Activated CD8-positive, alpha-beta memory T cell treated with anti-CD3 and anti-CD28 coated beads for 36 hours (primary cell): ENCODE measurements around the gene MRC1. TPM values are rescaled to one million over a fixed set of nuclear protein-coding genes. Genes with fewer than 3 reads are reported as not detected.

ENCODE experiments used
- CTCF ChIA-PET: fragments of 350-600 bp; sonication (Branson Sonifier 250); formaldehyde crosslinking; loops from one replicate; lab custom pipeline; 2021; ENCODE audit warnings: antibody characterized with exemption; lab: Charles Lee
- POLR2A ChIA-PET: fragments of 350-600 bp; sonication (Branson Sonifier 250); formaldehyde crosslinking; loops from one replicate; lab custom pipeline; 2021; ENCODE audit warnings: antibody characterized with exemption; lab: Charles Lee
- total RNA-seq, 2 experiments: library from RNA; stranded (reverse); gene quantifications; one replicate each; pipeline ENCODE4 v1.2.3, GENCODE V29; 2021

The MRC1 gene
- under 1 TPM in 1 of 2 experiments, not detected in 1; 0.04 TPM for total RNA-seq

DNA sequence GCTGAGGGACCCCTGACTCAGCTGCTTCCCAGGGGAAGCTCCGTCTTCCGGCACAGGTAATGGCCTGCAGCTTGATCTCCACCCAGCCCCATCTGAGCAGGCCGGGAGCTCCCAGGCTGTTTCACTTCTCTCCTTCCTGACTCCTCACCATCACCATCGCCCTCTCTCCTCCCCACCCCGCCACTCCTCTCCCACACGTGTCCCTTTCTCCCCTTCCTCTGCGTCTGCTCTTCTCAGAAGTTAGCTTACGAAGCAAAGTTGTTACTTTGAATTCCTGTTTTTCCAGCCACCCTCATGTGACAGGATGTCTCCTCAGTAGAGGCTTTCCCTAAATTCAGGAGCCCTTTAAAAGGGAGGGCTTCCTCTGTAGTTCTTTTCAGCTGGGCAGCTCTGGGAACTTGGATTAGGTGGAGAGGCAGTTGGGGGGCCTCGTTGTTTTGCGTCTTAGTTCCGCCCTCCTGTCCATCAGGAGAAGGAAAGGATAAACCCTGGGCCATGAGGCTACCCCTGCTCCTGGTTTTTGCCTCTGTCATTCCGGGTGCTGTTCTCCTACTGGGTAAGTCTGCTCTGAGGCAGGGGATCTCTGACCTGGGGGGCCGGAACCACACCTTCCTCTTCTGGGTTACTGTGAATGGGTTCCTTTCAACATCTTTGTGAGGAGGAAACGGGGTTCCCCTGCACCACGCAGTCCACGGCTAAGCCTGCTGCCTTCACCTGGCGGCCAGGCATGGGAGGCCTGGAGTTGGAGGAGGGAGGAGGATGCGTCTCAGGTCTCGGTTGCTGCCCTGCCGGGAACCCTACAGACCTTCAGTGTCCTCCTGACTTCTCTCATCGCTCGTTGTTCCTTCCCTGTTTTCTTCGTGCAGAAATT, at the start of gene MRC1:
Gene MRC1, plus strand, starts transcription at position 378 of the 871 bp plus-strand sequence. Its CDS starts 118 bp downstream, at position 496.
- POLR2A ChIA-PET, result no interaction called here
- CTCF ChIA-PET, result no interaction called here

- ChIA-PET POLR2A (no interaction called here), CTCF (no interaction called here)
Observed at GRCh38 chr10:17764142-17764541, 45.0 kb upstream of the MRC1 start.

DNA sequence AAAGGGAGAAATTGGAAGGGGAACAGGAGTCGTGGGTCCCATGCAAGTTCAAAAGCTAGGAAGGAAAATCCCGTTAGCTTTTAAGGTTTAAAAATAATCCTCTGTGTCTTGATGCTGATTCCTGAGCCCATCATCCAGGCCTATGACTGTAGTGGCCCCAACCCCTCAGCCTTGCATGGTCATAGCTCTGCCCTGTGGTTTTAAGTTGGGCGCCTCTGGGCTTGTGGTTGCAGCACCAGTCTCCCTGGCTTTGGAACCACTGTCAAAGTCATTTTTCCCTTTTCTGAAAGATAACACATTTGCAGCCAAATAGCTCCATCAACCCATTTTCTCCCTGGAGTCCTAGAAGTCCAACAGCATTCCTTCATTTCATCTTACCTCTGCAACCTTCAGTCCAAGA, 43.5 kb upstream of the MRC1 start:
- ChIA-PET POLR2A (no interaction called here), CTCF (no interaction called here)

DNA sequence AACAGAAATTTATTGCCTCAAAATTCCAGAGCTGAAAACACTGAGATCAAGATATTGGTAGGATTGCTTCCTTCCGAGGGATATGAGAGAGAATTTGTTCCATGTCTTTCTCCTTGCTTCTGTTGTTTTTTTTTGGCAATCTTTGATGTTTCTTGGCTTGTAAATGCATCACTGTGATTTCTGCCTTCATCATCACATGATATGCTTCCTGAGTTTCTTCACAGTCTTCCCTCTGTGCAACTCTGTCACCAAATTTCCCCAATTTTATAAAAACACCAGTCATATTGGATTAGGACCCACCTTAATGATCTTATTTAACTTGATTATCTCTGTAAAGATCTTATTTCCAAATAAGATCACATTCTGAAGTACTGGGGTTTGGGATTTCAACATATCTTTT, 42.4 kb upstream of the MRC1 start:
- ChIA-PET CTCF (no interaction called here), POLR2A (no interaction called here)

DNA sequence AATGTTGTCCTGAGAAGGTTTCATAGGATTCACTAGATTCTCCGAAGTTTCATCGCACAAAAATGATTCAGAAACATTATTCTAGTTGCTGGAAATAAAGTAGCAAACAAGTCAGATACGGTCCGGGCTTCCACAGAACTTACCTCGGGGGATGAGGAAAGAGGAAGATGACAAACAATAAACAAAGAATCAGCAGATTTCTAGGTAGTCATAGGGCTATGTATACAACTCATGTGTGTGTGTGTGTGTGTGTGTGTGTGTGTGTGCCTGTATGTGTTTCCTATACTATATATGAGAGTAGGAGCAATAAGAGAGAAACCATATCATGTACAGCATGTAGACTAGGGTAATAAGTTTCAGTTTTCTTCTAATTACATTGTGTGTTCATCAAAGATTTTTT, 40.7 kb upstream of the MRC1 start:
- POLR2A ChIA-PET, result no interaction called here

GRCh38 chr10:17768957-17769356, 40.2 kb upstream of the MRC1 start:
- ChIA-PET POLR2A (no interaction called here), CTCF (no interaction called here)

More for the DNA sequence above, 40.7 kb upstream of the MRC1 start:
- CTCF ChIA-PET, result no interaction called here

- ChIA-PET POLR2A (no interaction called here), CTCF (no interaction called here)
Observed at GRCh38 chr10:17771017-17771416, 38.1 kb upstream of the MRC1 start.

- POLR2A ChIA-PET, result no interaction called here
- CTCF ChIA-PET, result no interaction called here
Observed at GRCh38 chr10:17779784-17780183, 29.4 kb upstream of the MRC1 start.

- CTCF ChIA-PET, result no interaction called here
- POLR2A ChIA-PET, result no interaction called here
Observed at GRCh38 chr10:17780727-17781126, 28.4 kb upstream of the MRC1 start.

DNA sequence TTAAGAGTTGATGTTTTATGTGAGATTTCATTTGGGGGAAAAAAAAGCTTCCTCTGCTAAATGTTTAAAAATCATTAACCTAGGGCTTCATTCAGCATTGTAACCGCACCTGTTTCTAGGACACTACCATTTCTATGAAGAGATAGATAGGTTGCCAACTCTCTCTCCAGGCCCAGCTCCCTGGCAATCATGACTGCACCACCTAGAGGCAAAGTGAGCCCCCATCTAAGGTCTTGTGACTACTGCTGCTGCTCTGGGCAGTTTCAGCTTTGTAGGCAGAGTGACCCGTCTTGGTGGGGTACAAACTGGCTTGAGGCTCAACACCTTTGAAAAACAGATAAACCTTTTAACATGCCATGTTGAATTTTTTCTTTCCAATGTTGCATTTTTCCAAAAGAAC, 27.3 kb upstream of the MRC1 start:
- CTCF ChIA-PET, result interaction anchor here (0.7 kb wide), 1 partner anchor 86 kb away, joined by 3 read pairs; no protein-coding TSS in a partner anchor
- POLR2A ChIA-PET, result no interaction called here

DNA sequence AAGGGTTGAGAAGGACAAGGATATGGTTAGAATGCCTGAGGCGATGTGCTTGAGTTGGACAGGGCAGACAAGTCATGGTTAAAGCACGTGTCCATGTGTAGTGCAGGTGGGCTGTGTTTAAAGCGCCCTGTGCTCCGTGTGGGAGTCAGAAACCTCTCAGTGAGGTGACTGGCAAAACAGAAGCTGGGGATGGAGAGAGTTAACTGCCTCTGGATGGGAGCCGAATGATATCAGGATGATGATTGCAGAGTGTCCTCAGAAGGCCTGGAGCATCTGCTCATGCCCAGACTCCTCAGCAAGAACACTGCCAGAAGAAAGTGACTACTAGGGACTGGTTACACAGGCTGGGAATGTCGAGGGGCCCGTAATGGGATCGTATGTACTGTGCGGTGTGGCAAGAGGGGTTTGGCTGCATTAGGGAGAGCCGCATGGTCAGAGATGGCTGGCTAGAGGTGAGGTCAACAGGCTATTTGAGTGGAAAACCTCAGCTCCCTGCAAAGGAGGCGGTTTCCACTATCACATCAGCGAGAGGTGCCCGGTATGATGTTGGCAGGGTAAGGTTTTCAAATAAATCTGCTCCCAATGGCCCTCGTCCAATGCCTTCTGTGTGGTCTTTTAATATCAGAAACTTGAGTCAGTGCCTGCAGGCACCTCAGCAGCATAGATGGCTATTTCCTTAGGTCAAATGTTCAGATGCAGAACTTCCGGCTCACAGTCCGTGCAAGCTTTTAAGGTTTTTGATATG, 26.1 kb upstream of the MRC1 start:
- CTCF ChIA-PET, result no interaction called here
- POLR2A ChIA-PET, result no interaction called here

DNA sequence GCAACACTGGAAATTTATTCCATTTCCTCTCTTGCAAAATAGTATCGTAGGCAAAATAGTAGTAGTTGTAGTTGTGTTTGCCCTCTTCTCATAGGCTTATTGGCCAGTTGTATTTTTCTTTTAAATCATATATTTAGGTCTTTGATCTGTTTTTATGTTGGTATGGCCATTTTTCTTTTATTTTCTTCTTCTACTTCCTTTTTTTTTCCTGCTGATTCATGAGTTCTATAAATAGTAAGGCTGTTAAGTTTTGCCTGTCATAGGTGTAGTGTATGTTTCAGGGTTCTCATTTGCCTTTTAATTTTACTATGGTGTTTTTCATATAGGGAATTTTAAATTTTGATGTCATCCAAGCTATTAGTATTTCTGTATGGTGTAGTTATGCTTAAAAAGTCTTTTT, 25.4 kb upstream of the MRC1 start:
- CTCF ChIA-PET, result no interaction called here
- POLR2A ChIA-PET, result no interaction called here

DNA sequence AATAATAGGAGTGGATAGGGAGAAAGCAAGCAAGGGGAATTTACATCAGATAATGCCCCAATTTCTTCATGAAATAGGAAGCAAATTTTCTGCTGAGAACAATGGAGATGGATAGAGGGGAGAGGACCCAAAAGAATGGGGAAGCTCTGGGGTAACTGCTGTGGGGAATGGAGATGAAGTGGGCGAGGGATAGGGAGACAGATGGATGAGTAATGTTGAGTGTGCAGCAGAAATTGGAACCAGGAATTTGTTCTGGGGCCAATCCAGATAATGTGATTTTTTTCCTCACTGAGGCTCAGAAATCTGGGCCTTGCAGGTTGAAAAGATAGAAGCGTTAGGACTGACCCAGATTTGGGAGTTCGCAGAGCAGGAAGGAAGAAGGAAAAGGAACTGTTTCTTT, 24.5 kb upstream of the MRC1 start:
- CTCF ChIA-PET, result no interaction called here
- POLR2A ChIA-PET, result no interaction called here

GRCh38 chr10:17785276-17785930, 23.7 kb upstream of the MRC1 start:
- ChIA-PET POLR2A (no interaction called here), CTCF (no interaction called here)

DNA sequence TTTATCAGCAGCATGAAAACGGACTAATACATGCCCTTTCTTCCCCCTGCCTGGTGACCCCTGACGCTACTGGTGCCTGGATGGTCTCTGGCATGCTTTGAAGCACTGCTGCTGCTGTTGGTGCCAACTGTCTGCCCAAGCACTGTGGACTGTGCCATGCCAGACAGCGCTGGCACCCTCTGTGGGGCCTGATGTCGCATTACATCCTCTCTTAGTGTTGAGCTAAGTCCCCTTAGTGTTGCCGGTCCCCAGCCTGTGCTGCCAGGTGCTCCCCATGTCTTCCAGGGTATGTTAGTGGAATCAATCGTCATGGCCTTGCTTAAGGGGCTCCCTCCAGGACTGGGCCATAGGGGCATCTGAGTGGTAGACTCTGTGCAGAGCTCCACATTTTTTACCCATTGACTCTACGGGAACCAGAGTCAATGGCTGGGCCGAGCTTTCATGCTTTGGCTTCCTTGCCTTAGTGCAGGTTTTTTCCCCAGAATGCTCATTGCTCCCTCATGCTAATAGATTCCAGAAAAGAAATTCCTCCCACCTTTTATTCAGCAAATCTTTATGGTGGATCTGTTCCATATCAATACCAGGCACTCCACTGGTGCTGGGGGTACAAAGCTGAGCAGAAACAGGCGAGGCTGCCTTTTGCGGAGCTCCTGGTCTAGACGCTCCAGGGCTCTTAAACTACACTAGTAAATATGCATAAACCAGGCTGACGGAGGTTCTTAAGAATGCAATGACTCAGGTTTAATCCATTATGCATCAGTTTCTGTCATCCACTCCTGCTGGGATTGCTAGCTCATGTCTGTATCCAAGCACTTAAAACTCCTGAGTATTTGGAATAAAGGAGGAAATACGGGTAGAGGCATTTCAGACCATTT, 21.8 kb upstream of the MRC1 start:
- CTCF ChIA-PET, result no interaction called here
- POLR2A ChIA-PET, result no interaction called here

DNA sequence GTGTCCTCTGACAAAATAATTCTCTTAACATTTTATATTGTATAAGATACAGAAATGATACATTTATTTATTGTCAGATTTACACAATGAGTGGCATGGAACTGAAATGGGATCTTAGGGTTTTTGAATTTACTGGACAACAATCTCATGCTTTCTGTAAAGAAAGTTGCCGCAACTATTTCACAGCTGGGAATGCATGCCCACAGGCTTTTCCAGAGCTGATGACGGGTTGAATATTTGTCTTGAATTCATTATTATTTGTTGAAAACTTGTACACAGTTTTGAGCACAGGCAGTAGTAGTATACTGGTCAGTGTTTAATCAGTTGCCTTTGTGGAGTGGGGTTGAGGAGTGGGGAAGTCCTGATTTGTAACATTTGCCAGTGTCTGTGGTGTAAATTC, 20.5 kb upstream of the MRC1 start:
- ChIA-PET CTCF (no interaction called here), POLR2A (no interaction called here)

DNA sequence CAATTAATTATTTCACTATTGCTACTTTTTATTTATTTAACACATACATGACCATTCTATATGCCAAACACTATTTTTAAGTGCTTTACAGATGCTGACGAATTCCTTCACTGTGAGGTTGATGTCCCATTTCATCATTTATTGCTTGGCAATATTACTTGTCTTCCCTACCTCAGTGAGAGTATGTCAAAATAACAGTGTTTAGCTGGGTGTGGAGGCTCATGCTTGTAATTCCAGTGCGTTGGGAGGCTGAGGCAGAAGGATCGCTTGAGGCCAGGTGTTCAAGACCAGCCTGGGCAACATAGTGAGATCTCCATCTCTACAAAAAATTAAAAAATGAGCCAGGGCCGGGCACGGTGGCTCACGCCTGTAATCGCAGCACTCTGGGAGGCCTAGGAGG, 19.8 kb upstream of the MRC1 start:
- POLR2A ChIA-PET, result no interaction called here
- CTCF ChIA-PET, result no interaction called here

DNA sequence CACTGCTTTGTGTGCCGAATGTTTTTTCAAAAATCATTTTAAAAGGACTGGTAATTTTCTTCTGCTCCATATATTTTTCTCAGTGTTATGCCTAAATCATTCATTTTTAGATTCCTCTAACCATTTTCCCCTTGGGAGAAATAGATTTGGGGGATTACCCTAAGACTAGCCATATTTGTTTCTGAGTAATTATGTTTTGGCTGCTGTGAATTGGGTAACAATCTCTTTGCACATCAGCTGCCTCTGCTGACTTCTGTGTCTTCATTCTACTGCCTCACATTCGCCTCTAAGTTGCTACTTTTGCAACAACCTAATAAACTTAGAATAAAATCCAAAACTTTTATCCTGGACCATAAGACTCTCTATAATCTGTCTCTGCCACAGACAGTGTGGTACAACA, 18.5 kb upstream of the MRC1 start:
- POLR2A ChIA-PET, result no interaction called here
- CTCF ChIA-PET, result interaction anchor here (0.7 to 1.1 kb wide), 2 partner anchors 12 to 23 kb away, joined by 3 to 4 read pairs; no protein-coding TSS in a partner anchor

DNA sequence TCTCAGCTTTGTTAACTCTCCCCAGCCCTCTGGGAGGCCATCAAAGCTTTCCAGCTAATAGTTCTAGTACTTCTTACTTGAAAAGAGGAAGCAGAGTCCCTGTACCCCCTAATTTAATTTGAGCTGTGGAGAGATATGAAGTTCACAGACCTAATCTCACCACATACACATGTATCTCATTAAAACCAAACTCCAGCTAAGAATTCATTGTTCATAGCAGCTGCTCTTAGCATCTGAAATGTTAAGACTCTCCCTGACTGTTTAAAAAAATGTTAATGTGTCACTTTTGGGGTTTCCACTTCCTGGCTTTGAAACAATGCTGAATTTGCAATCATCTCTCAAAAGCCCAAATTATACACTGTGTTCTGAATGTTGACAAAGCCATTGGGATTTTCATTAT, 16.2 kb upstream of the MRC1 start:
- POLR2A ChIA-PET, result no interaction called here
- CTCF ChIA-PET, result no interaction called here
